H1 (cell line): ENCODE measurements around the gene SLC25A38. TPM values are rescaled to one million over a fixed set of nuclear protein-coding genes. Genes with fewer than 3 reads are reported as not detected.

Experiments
- CTCF ChIA-PET: fragments of 300-600 bp; sonication (Branson Sonifier 250); formaldehyde crosslinking; loops from one replicate; lab custom pipeline; 2021; ENCODE audit not compliant: partially characterized antibody; lab: Charles Lee
- POLR2A ChIA-PET: fragments of 300-600 bp; sonication (Branson Sonifier 250); formaldehyde crosslinking; loops from one replicate; lab custom pipeline; 2021; ENCODE audit warnings: inconsistent platforms; ENCODE audit not compliant: partially characterized antibody; lab: Charles Lee
- DNase-seq, 2 experiments: peaks; one replicate each; pipeline versions ENCODE4 v3.0.0 to v3.0.0-alpha.2; 2010 to 2022; ENCODE audit warnings: low spot score in 2 of 2, low read depth in 1 of 2, mixed read lengths in 1 of 2
- FAIRE-seq: peaks from 2 replicates; lab custom pipeline; 2011; peaks lifted over from hg19 to GRCh38; lab: Jason Lieb, UNC
- H2AFZ ChIP-seq: 2 replicates; pipeline ENCODE4 v1.8.1; 2012; ENCODE audit warnings: low read length, inconsistent platforms
- H2AK5ac ChIP-seq: 2 replicates; pipeline ENCODE4 v1.6.1; 2013; ENCODE audit warnings: low read depth, low read length
- H2BK120ac ChIP-seq: replicated peaks from 2 replicates; pipeline ENCODE3; 2013; ENCODE audit warnings: low read depth, low read length, inconsistent platforms
- H2BK12ac ChIP-seq: 2 replicates; pipeline ENCODE4 v1.6.1; 2013; ENCODE audit warnings: low read depth, low read length
- H2BK15ac ChIP-seq: 2 replicates; pipeline ENCODE4 v1.6.1; 2013; ENCODE audit warnings: low read length
- H2BK20ac ChIP-seq: 2 replicates; pipeline ENCODE4 v1.6.1; 2013; ENCODE audit warnings: low read length
- H2BK5ac ChIP-seq: 2 replicates; pipeline ENCODE4 v1.6.1; 2013; ENCODE audit warnings: low read depth, low read length
- H3K14ac ChIP-seq: 2 replicates; pipeline ENCODE4 v1.6.1; 2013; ENCODE audit warnings: inconsistent platforms; ENCODE audit not compliant: insufficient read length
- H3K18ac ChIP-seq: 2 replicates; pipeline ENCODE4 v1.6.1; 2013; ENCODE audit warnings: low read length; ENCODE audit errors: extremely low read depth
- H3K23ac ChIP-seq: 2 replicates; pipeline ENCODE4 v1.6.1; 2013; ENCODE audit warnings: inconsistent platforms; ENCODE audit not compliant: insufficient read length
- H3K23me2 ChIP-seq: 2 replicates; pipeline ENCODE4 v1.6.1; 2013; ENCODE audit warnings: low read depth, low read length
- H3K27ac ChIP-seq: 2 replicates; pipeline ENCODE4 v1.6.1; 2011; ENCODE audit warnings: low read depth, low read length, inconsistent platforms
- H3K27me3 ChIP-seq, 4 experiments: replicated peaks in 1 of 4; 1 replicate in 1 of 4; 2 replicates in 3 of 4; pipeline versions ENCODE4 v1.6.1 to v1.8.1; 2011 to 2013; ENCODE audit warnings: low read length in 3 of 4, mild to moderate bottlenecking in 3 of 4, inconsistent platforms in 2 of 4, mixed read lengths in 2 of 4, moderate library complexity in 1 of 4; ENCODE audit not compliant: control insufficient read depth in 3 of 4, insufficient read depth in 3 of 4; ENCODE audit errors: extremely low read depth in 1 of 4
- H3K36me3 ChIP-seq, 4 experiments: 2 replicates each; pipeline versions ENCODE4 v1.6.1 to v1.8.1; 2011 to 2013; ENCODE audit warnings: mild to moderate bottlenecking in 4 of 4, low read length in 3 of 4, moderate library complexity in 2 of 4, control low read depth in 1 of 4, inconsistent platforms in 1 of 4; ENCODE audit not compliant: insufficient read depth in 4 of 4, control insufficient read depth in 2 of 4
- H3K4ac ChIP-seq: replicated peaks from 2 replicates; pipeline ENCODE3; 2013; ENCODE audit warnings: low read length, low read depth, mixed read lengths, inconsistent platforms; ENCODE audit not compliant: insufficient read length
- H3K4me1 ChIP-seq, 4 experiments: replicated peaks in 1 of 4; 1 replicate in 1 of 4; 2 replicates in 3 of 4; pipeline versions ENCODE4 v1.6.1 to v1.8.1; 2011 to 2013; ENCODE audit warnings: low read length in 3 of 4, inconsistent platforms in 2 of 4, mixed read lengths in 1 of 4; ENCODE audit not compliant: insufficient read depth in 4 of 4, control insufficient read depth in 3 of 4
- H3K4me2 ChIP-seq, 2 experiments: 2 replicates each; pipeline versions ENCODE4 v1.6.1 to v1.8.1; 2011 to 2013; ENCODE audit warnings: low read depth in 2 of 2, low read length in 2 of 2, control low read depth in 1 of 2, inconsistent platforms in 1 of 2, mild to moderate bottlenecking in 1 of 2; ENCODE audit not compliant: insufficient read depth in 1 of 2
- H3K4me3 ChIP-seq, 4 experiments: fragments of 200-600, 300-600 bp in 1 of 4; sonication (generic), shearing (Covaris generic), sonication (Bioruptor Twin) in 1 of 4; 2 replicates each; pipeline versions ENCODE4 v1.5.1 to v1.8.1; 2011 to 2016; ENCODE audit warnings: low read length in 4 of 4, low read depth in 3 of 4, control low read depth in 2 of 4, inconsistent platforms in 2 of 4, mild to moderate bottlenecking in 2 of 4, mixed read lengths in 1 of 4, moderate library complexity in 1 of 4; ENCODE audit not compliant: insufficient read depth in 2 of 4; ENCODE audit errors: extremely low read depth in 1 of 4
- H3K56ac ChIP-seq: replicated peaks from 2 replicates; pipeline ENCODE3; 2013; ENCODE audit warnings: low read depth, mild to moderate bottlenecking, mixed read lengths, low read length, inconsistent platforms; ENCODE audit not compliant: insufficient read length
- H3K79me1 ChIP-seq: 2 replicates; pipeline ENCODE4 v1.6.1; 2013; ENCODE audit warnings: low read depth, low read length, control low read depth
- H3K79me2 ChIP-seq, 2 experiments: 2 replicates each; pipeline versions ENCODE4 v1.6.1 to v1.8.1; 2012 to 2013; ENCODE audit warnings: low read length in 2 of 2, mild to moderate bottlenecking in 2 of 2, inconsistent platforms in 1 of 2; ENCODE audit not compliant: insufficient read depth in 2 of 2, control insufficient read depth in 1 of 2
- H3K9ac ChIP-seq, 4 experiments: replicated peaks in 1 of 4; 1 replicate in 1 of 4; 2 replicates in 3 of 4; pipeline versions ENCODE4 v1.6.1 to v1.8.1; 2011 to 2013; ENCODE audit warnings: low read depth in 3 of 4, low read length in 3 of 4, control low read depth in 2 of 4, mild to moderate bottlenecking in 2 of 4, moderate library complexity in 2 of 4, inconsistent platforms in 1 of 4; ENCODE audit errors: extremely low read depth in 1 of 4
- H3K9me3 ChIP-seq, 2 experiments: 2 replicates each; pipeline versions ENCODE4 v1.6.1 to v1.8.1; 2012 to 2013; ENCODE audit warnings: mild to moderate bottlenecking in 2 of 2, moderate library complexity in 2 of 2, control low read depth in 1 of 2, inconsistent platforms in 1 of 2, low read depth in 1 of 2, low read length in 1 of 2, mixed read lengths in 1 of 2; ENCODE audit not compliant: insufficient read depth in 2 of 2
- H4K20me1 ChIP-seq, 2 experiments: replicated peaks in 1 of 2; 2 replicates each; pipeline versions ENCODE3 to v1.8.1; 2011 to 2013; ENCODE audit warnings: inconsistent platforms in 2 of 2, low read length in 2 of 2, mild to moderate bottlenecking in 1 of 2; ENCODE audit not compliant: insufficient read depth in 2 of 2, control insufficient read depth in 1 of 2
- H4K5ac ChIP-seq: 2 replicates; pipeline ENCODE4 v1.6.1; 2013; ENCODE audit warnings: low read length, low read depth, mixed read lengths, inconsistent platforms; ENCODE audit not compliant: insufficient read length
- H4K8ac ChIP-seq: 2 replicates; pipeline ENCODE4 v1.8.0; 2013; ENCODE audit warnings: mild to moderate bottlenecking, moderate library complexity, low read length, inconsistent platforms; ENCODE audit not compliant: insufficient read depth; ENCODE audit errors: extremely low read depth
- H4K91ac ChIP-seq: replicated peaks from 2 replicates; pipeline ENCODE3; 2013; ENCODE audit warnings: low read length, mixed read lengths, inconsistent platforms; ENCODE audit not compliant: insufficient read length
- CHD2 ChIP-seq: IDR thresholded peaks from 2 replicates; pipeline ENCODE4 v1.6.1; 2012; ENCODE audit warnings: low read length, improper control_type of control experiment
- HDAC6 ChIP-seq: IDR thresholded peaks from one replicate; pipeline ENCODE4 v1.7.1; 2012; ENCODE audit warnings: low read depth, mild to moderate bottlenecking, inconsistent platforms, low read length, moderate library complexity
- POLR2A ChIP-seq, 2 experiments: IDR thresholded peaks; 1 replicate in 1 of 2; 2 replicates in 1 of 2; pipeline ENCODE4 v1.6.1; 2011; ENCODE audit warnings: low read depth in 2 of 2, low read length in 2 of 2, mild to moderate bottlenecking in 2 of 2; ENCODE audit errors: control extremely low read depth in 1 of 2
- POLR2AphosphoS5 ChIP-seq: IDR thresholded peaks from 2 replicates; pipeline ENCODE4 v1.6.1; 2011; ENCODE audit warnings: low read depth, low read length
- WGBS, 2 experiments: shearing (Covaris generic) in 1 of 2; methylation state at CpG; one replicate each; pipeline versions ENCODE4 v1.1.6 to v1.1.7; 2013 to 2015; ENCODE audit warnings: low lambda C conversion rate in 2 of 2, mixed read lengths in 2 of 2, inconsistent platforms in 1 of 2, low coverage in 1 of 2, missing lambda C conversion rate in 1 of 2; ENCODE audit not compliant: insufficient replicate concordance in 2 of 2, insufficient coverage in 1 of 2, insufficient read length in 1 of 2; ENCODE audit errors: extremely low coverage in 1 of 2, missing lambda C conversion rate in 1 of 2; 5-methylcytosine and 5-hydroxymethylcytosine counted together
- polyA plus RNA-seq, 7 experiments: library from polyadenylated mRNA; depleted of rRNA in 3 of 7; stranded (reverse) in 5 of 7; unstranded in 2 of 7; fragments of >200 nt in 5 of 7; fragments of 200-250 nt in 2 of 7; gene quantifications; 1 replicate in 5 of 7; 2 replicates in 1 of 7; 4 replicates in 1 of 7; pipeline versions ENCODE4 v1.2.1 to v1.2.3, GENCODE V29; 2011 to 2013; ENCODE audit warnings: missing spikeins in 2 of 7, mixed read lengths in 2 of 7
- total RNA-seq: library from RNA; stranded (reverse); fragmentation: NEBNext Ultra II Directional; extraction: Animal tissue kit (Norgen Biotek cat#: 25700); gene quantifications from 2 replicates; pipeline ENCODE4 v1.2.1, GENCODE V29; 2021

The SLC25A38 gene
- total and polyA plus RNA-seq, 2 of the 8 experiments (the other 6 are each of a cell fraction or from before 2014, with no cell fraction given), result 41.2 to 45.8 TPM

DNA sequence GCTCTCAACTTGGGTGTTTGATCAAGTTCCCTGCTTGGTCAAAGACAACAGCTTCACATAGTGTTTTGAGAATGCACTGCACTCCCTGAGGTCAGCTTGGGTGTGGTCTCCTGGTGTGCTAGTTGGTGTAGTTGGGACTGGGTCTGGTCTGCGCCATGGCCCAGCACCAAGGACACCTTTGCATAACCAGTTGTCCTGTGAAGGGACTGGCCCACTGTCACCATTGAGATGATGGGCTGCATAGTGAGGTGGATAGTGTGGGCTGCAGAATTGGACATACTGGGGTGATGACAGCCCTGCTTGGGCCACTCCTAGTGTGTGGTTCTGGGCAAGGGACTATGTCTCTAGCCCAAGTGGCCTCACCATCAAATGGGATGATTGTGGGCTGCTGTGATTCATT lies 32.8 kb downstream of the SLC25A38 start:
- Histone ChIP-seq H3K9ac (no peak overlapping the region), H4K20me1 (peaks cover 4 to 8% of the 10 kb centered on the region in 2 experiments), H3K4ac (no peak overlapping the region), H2BK15ac (peak overlapping the region; percentile 62; the same call in 1 of the 2 replicates), H3K27me3 (no peaks in the 10 kb centered on the region), H3K9me3 (no peaks in the 10 kb centered on the region), H3K36me3 (peaks cover 13 to 38% (median 27%) of the 10 kb centered on the region in 4 experiments), H2BK120ac (no peak overlapping the region), H2BK5ac (peak overlapping the region; percentile 15; the same call in 1 of the 2 replicates), H3K4me3 (no peak overlapping the region), H2AK5ac (0 out of 2 replicates have a peak overlapping the region, but pooled peaks have one; percentile 2)
- peak; percentile 34 to 53; a peak in 2 of 3 replicates for TF ChIP-seq POLR2A (IDR thresholded peaks at IDR 0.05; ENCODE audit: control extremely low read depth in 1 of 2, low read depth in 2 of 2, low read length in 2 of 2)
- no peak for TF ChIP-seq HDAC6
- TF ChIP-seq CHD2, result 0 out of 2 replicates have a peak, but pooled peaks have one; percentile 0
- TF ChIP-seq POLR2AphosphoS5, result peak; percentile 94
- TF ChIP-seq, all 59 proteins: peak for 3
- Histone ChIP-seq H2AFZ (no peak overlapping the region), H4K8ac (no peak overlapping the region), H3K27ac (no peak overlapping the region), H3K4me2 (no peak overlapping the region), H3K23me2 (no peaks in the 10 kb centered on the region), H2BK12ac (no peak overlapping the region), H3K4me1 (peaks cover 0 to 3% (median 0%) of the 10 kb centered on the region in 4 experiments; a peak in 3 of 7 replicates), H3K23ac (no peak overlapping the region), H2BK20ac (no peak overlapping the region), H4K5ac (no peak overlapping the region), H3K14ac (no peak overlapping the region), H4K91ac (no peak overlapping the region), H3K79me2 (no peaks in the 10 kb centered on the region), H3K79me1 (no peaks in the 10 kb centered on the region), H3K56ac (no peak overlapping the region), H3K18ac (no peak overlapping the region)
- ChIA-PET CTCF (interaction anchor here (0.6 to 3.7 kb wide), 11 partner anchors 9 to 134 kb away, joined by 4 to 30 read pairs (median 7); partner anchors contain the start of gene RPSA), POLR2A (interaction anchor here (0.8 to 18.6 kb wide), 8 partner anchors 14 to 91 kb away, joined by 3 to 771 read pairs (median 14); partner anchors contain the start of genes RPSA and SLC25A38)
- no peak for FAIRE-seq
- WGBS, 2 experiments, result 93% methylated on average over 1 of the region's 1 CpG; no CpG with 5 or more reads in 1 of the 2 experiments
- DNase-seq, result peak in 1 of 2 experiments; percentile 57
